Activated CD8-positive, alpha-beta memory T cell treated with anti-CD3 and anti-CD28 coated beads, Interleukin-2, amount 50 U/mL, for 24 hours (primary cell): ENCODE data around the gene MGRN1.
A peak's percentile ranks its signal among the peaks of the same experiment; 100 is the strongest.

Source experiments
- DNase-seq: peaks from one replicate; pipeline ENCODE4 v3.0.0-alpha.2; 2020; ENCODE audit errors: extremely low read depth

MGRN1 gene

DNA sequence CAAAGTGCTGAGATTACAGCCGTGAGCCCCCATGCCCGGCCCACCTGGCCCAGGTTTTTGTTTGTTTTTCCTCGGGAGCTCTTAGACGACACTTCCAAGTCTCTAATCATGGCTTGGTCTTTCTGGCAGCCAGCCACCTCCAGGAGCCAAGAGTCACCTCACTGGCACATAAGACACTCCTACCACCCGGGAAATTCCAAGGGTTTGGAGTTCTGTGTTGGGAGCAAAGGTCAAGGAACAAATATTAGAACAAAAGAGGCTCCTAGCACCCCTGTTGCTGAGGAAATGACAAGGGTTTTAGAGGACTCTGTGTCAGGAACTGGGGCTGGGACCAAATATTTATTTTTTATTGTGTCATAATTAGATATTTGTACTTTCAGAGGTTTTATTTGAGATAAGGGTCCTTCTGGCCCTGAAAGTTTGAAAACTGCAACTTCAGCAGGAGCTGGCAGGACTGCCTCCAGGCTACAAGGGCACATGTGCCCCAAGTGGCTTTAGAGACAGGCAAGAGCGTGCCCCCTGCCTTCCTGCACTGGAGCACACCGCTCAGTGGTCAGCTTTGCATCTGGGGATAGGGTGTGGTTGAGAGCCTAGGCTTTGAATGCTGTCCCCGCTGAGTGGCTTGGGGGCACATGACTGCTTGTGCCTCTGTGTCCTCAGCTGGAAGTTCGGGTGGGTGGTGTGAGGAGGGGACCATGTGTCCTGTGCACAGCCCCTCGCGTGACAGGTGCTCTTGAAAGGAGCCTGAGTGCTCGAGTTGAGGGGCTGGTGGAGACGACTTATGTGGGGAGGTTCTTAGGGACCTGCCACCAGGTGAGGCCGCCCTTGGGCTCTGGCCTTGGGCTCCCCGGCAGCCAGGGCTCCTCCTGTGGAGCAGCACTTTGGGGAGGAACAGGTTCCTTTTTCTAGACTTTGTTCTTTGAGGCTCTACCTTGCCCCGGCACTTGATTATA lies 29.7 kb downstream of the MGRN1 start:
- no peak for DNase-seq

DNA sequence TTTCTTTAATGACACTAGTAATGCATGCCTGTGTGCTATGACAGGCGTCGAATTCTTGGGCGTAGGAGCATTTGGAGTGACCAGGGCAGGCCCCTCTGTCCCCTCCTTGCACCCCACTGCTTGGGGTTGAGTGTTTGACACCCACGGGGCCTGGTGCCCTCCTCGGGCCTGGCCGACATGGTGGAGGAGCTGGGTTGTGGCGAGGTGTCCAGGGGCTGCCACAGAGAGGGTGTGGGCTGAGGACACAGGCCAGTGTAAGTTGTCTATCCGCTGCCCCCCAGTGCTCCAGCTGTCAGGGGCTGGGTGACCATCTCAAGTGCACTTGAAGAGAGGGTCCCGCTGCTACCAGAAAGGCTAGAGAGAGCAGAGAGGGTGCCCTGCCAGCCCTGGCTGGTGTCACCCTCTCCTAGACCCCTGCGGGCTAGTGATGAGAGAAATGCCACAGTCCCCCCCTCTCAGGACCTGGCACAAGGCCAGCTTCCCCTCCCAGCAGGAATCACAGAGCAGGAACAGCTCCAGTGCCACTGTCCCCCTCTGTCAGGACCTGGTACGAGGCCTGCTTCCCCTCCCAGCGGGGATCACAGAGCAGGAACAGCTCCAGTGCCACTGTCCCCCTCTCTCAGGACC lies 30.5 kb downstream of the MGRN1 start:
- no peak for DNase-seq

GRCh38 chr16:4655801-4656200 lies 31.2 kb downstream of the MGRN1 start:
- no peak for DNase-seq

GRCh38 chr16:4656221-4656620 lies 31.6 kb downstream of the MGRN1 start:
- no peak for DNase-seq

DNA sequence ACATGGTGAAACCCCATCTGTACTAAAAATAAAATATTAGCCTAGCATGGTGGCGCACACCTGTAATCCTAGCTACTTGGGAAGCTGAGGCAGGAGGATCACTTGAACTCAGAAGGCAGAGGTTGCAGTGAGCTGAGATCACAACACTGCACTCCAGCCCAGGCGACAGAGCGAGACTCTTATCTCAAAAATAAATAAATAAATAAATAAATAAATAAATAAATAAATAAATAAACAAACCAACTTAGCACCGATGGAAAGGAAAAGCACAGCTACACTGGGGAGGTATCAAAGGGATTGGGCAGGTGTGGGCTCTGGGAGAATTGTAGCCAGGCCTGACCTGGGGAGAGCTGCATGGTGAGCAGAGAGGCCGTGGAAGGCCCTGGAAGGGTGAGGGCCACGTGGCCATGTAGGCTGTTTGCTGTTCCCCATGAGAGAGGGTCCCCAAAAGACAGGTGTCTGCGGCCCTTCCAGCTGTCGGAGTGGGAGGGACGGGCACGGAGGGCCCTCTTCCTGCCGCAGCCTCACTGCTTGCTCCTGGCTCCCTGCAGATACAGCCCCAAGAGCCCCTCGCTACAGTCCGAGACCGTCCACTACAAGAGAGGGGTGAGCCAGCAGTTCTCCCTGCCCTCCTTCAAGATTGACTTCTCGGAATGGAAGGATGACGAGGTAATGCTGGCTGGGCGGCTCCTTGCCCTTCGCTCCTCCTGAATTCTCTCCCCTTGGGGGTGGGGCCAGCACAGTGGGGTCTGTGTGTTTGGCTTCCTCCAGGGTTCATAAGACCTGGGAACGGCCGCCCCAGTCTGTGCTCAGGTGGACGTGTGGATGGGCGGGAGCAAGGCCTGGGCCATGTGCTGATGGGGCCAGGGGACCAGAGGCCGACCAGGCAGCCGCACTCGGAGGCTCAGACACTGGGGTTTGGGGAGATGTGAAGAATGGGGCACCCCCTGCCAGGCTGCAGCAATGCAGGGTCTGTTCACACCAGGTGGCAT lies 32.4 kb downstream of the MGRN1 start:
- no peak for DNase-seq

GRCh38 chr16:4659363-4660353 lies 35.0 kb downstream of the MGRN1 start:
- DNase-seq = no peak

GRCh38 chr16:4660454-4661007 lies 35.9 kb downstream of the MGRN1 start:
- DNase-seq = peak; percentile 58

DNA sequence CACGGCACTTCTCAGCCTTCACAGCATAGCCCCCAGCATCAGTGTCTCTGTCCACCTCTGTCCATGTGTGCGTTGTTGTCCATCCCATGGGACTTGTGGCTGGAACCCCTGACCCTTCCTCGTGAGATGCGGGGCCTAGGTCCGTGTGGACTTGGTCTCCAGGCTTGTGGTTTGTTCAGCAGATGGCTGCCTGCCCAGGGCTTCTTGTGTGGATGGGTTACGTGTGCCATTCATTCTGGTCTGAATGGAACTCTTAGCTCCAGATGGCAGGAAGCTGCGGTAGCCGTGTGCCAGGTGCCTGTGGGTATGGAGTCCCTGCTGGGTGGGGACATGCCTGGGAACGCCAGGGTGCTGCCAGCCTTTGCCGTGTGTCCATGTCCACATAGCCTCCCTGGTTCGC lies 37.0 kb downstream of the MGRN1 start:
- no peak for DNase-seq

- DNase-seq = no peak
These were observed 38.8 kb downstream of the MGRN1 start for GRCh38 chr16:4663465-4663776.

DNA sequence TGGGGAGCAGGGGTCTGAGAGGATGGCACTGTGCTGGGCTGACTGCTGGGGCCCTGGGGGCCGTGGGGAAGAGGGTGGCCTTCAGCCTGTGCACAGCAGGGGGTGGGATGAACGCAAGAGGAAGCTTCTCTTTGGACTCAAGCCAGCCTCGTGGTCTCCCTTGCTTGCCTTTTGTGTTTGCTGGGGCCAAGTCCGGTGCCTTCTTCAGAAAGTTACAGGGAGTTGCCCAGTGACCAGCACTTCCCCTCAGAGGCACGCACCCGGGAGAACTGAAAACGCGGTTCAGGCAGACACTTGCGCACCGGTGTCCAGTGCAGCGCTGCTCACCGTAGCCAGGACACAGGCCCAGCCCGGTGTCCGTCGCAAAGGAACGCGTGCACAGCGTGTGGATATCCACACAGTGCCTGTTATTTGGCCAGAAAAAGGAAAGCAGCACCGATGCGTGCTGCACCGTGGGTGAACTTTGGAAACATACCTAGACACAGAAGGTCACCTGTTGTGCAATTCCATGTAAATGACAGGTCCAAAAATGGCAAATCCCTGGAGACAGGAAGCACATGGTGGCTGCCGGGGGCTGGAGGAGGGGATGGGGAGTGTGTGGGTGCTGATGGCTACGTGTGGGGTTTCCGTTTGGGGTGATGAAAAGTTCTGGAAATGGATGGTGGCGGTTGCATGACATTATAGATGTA lies 39.3 kb downstream of the MGRN1 start:
- no peak for DNase-seq

DNA sequence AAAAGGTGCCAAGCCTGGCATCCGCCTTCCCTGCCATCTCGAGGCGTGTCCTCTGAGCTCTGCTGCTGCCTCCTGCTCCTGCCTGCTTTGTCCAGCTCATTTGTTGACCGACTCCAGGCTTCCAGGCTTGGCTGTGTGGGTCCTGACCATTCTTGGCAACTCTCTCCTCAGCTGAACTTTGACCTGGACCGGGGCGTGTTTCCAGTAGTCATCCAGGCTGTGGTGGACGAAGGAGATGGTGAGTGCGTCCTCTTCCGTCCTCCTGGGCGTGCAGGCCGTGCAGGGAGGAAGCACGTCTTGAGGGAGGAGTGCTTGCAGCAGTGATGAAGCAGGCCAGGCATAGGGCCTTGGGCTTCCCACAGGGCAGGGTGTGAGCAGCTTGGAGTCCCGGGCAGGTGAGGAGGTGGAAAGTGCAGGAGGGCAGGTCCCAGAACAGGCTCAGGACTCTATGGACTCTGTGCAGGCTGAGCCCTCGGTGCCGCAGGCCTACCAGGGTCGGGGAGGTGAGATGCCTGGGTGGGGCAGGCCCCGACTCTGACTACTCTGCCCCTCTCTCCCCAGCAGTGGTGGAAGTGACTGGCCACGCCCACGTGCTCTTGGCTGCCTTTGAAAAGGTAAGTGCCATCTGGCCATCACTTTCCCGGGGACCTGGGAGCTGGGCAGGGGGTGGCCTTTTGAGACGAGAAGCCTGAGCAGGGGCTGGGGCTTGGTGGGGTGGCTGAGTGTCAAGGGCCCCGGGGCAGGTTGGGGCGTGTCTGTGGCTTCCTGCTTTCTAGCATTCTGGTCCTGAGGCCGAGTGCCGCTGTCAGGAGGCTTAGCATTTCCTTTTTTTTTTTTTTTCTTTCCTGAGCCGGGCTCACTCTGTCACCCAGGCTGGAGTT lies 40.2 kb downstream of the MGRN1 start:
- DNase-seq = no peak

DNA sequence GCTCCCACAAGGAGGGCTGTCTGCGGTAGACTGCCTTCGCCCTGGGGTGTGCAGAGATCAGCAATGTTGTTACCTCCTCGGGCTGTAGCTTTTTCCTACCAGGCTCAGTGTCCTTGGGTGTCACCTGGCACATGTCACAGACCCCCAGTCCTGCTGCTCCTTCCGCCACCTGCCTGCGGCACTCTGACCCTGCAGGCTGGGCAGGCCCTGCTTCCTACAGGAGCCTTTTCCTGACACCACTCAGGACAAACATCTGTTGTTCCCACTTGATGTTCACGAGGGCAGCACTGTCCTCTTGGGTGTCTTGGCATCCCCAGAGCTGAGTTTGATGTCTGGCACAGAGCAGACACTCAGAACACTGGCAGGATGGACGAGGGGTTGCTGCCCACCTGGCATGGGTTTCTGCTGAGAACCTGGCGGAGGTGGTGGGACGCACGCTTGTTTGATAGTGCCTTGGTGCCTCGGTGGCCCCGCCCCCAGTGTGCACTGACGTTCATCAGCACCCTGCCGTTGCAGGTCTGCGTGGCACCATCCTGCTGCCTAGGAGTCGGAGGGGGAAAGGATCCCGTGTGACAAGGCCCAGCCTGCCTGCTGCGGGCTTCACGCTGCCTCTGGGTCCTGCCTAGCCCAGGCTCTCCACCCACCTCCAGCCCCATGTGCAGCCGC lies 42.0 kb downstream of the MGRN1 start:
- no peak for DNase-seq

- no peak for DNase-seq
These were observed 42.8 kb downstream of the MGRN1 start for GRCh38 chr16:4667203-4667963.

DNA sequence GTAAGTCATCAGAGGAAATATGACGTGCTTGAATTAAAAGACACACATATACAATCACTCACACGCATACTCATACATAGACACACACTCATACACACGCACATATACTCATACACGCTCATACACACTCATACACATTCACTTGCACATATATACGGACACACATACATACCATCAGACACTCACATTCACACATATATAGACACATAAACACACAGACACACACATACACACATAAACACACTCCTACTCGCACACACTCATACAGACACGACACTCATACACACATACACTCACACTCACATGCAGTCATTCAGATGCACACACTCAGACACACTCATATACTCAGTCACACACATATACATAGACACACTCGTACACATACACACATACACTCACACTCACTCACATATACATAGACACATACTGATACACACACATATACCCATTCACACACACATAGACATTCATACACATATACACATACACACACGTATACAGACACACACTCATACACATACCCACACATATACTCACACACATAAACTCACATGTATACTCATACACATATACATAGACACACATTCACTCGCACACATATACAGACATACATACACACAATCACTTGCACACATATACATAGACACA lies 43.8 kb downstream of the MGRN1 start:
- no peak for DNase-seq

- DNase-seq = no peak
These were observed 48.9 kb downstream of the MGRN1 start for GRCh38 chr16:4673387-4674046.

DNA sequence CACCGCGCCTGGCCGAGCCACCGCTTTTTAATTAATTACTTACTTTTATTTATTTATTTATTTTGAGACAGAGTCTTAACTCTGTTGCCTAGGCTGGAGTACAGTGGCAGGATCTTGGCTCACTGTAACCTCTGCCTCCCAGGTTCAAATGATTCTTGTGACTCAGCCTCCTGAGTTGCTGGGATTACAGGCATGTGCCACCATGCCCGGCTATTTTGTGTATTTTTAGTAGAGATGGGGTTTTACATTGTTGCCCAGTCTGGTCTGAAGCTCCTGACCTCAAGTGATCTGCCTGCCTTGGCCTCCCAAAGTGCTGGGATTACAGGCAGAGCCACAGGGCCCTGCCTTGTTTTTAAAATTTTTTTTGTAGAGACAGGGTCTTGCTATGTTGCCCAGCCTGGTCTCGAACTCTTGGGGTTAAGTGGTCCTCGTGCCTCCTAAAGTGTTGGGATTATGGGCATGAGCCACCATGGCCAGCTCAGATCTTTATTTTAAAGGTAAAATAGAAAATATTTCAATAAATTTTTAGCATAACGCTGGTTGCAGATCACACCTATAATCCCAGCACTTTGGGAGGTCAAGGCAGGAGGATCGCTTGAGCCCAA lies 50.4 kb downstream of the MGRN1 start:
- no peak for DNase-seq
